Measurements from ENCODE around the gene ZMIZ1.

ZMIZ1 gene

GRCh38 chr10:79267499-79267898 lies 198.7 kb downstream of the ZMIZ1 start:
- Histone ChIP-seq H3F3A (ENCODE audit: low read depth) (no peaks in the 10 kb centered on the region), H3K4me1 (ENCODE audit: insufficient read depth, low read length, poor library complexity, severe bottlenecking) (peaks cover 33% of the 10 kb centered on the region), H3K27me3 (ENCODE audit: insufficient read depth, low read length, poor library complexity, severe bottlenecking) (no peaks in the 10 kb centered on the region), H3K79me2 (ENCODE audit: insufficient read depth, low read length) (peaks cover 46% of the 10 kb centered on the region; the same call in 1 of the 2 replicates), H3K4me3 (ENCODE audit: low read length, poor library complexity, severe bottlenecking) (no peak overlapping the region), H3K36me3 (ENCODE audit: insufficient read depth, low read length) (peaks cover 68% of the 10 kb centered on the region; the same call in 1 of the 2 replicates), H3K9me2 (replicated peaks; ENCODE audit: low read depth, low read length) (no peaks in the 10 kb centered on the region), H3K9me3 (ENCODE audit: insufficient read depth, low read depth, low read length) (no peaks in the 10 kb centered on the region), H3K9ac (ENCODE audit: low read depth, low read length, poor library complexity, severe bottlenecking) (peak overlapping the region; percentile 69), H2AFZ (ENCODE audit: low read length) (no peak overlapping the region), H4K20me1 (ENCODE audit: insufficient read depth, low read length, poor library complexity, severe bottlenecking) (peaks cover 16% of the 10 kb centered on the region), H3K4me2 (ENCODE audit: low read depth, low read length, poor library complexity, severe bottlenecking) (peak overlapping the region; percentile 77)
- 0 out of 2 replicates have a peak, but pooled peaks have one; percentile 20 for TF ChIP-seq CTCF (conservative IDR thresholded peaks at IDR 0.05; ENCODE audit: low read length)
- TF ChIP-seq EZH2phosphoT487 (IDR thresholded peaks at IDR 0.05; ENCODE audit: borderline replicate concordance): no peak

GRCh38 chr10:79268161-79268601 lies 199.4 kb downstream of the ZMIZ1 start:
- no peak overlapping the region for H3K4me3 ChIP-seq (ENCODE audit: low read length, poor library complexity, severe bottlenecking)
- H3K4me2 ChIP-seq (ENCODE audit: low read depth, low read length, poor library complexity, severe bottlenecking): no peak overlapping the region
- H2AFZ ChIP-seq (ENCODE audit: low read length): no peak overlapping the region
- peaks cover 64% of the 10 kb centered on the region; the same call in 1 of the 2 replicates for H3K36me3 ChIP-seq (ENCODE audit: insufficient read depth, low read length)
- no peaks in the 10 kb centered on the region for H3K9me2 ChIP-seq (replicated peaks; ENCODE audit: low read depth, low read length)
- H3K79me2 ChIP-seq (ENCODE audit: insufficient read depth, low read length): peaks cover 50% of the 10 kb centered on the region; the same call in 1 of the 2 replicates
- H3K9me3 ChIP-seq (ENCODE audit: insufficient read depth, low read depth, low read length): no peaks in the 10 kb centered on the region
- no peaks in the 10 kb centered on the region for H3F3A ChIP-seq (ENCODE audit: low read depth)
- peaks cover 33% of the 10 kb centered on the region for H3K4me1 ChIP-seq (ENCODE audit: insufficient read depth, low read length, poor library complexity, severe bottlenecking)
- no peak overlapping the region for H3K9ac ChIP-seq (ENCODE audit: low read depth, low read length, poor library complexity, severe bottlenecking)
- TF ChIP-seq CTCF (conservative IDR thresholded peaks at IDR 0.05; ENCODE audit: low read length): no peak
- no peak for TF ChIP-seq EZH2phosphoT487 (IDR thresholded peaks at IDR 0.05; ENCODE audit: borderline replicate concordance)
- peaks cover 16% of the 10 kb centered on the region for H4K20me1 ChIP-seq (ENCODE audit: insufficient read depth, low read length, poor library complexity, severe bottlenecking)
- no peaks in the 10 kb centered on the region for H3K27me3 ChIP-seq (ENCODE audit: insufficient read depth, low read length, poor library complexity, severe bottlenecking)

- H3F3A ChIP-seq (ENCODE audit: low read depth): no peaks in the 10 kb centered on the region
- peaks cover 51% of the 10 kb centered on the region; the same call in 1 of the 2 replicates for H3K79me2 ChIP-seq (ENCODE audit: insufficient read depth, low read length)
- peaks cover 61% of the 10 kb centered on the region; the same call in 1 of the 2 replicates for H3K36me3 ChIP-seq (ENCODE audit: insufficient read depth, low read length)
- no peak overlapping the region for H3K4me2 ChIP-seq (ENCODE audit: low read depth, low read length, poor library complexity, severe bottlenecking)
- TF ChIP-seq CTCF (conservative IDR thresholded peaks at IDR 0.05; ENCODE audit: low read length): no peak
- TF ChIP-seq EZH2phosphoT487 (IDR thresholded peaks at IDR 0.05; ENCODE audit: borderline replicate concordance): no peak
- no peaks in the 10 kb centered on the region for H3K27me3 ChIP-seq (ENCODE audit: insufficient read depth, low read length, poor library complexity, severe bottlenecking)
- H4K20me1 ChIP-seq (ENCODE audit: insufficient read depth, low read length, poor library complexity, severe bottlenecking): peaks cover 20% of the 10 kb centered on the region
- no peak overlapping the region for H3K4me3 ChIP-seq (ENCODE audit: low read length, poor library complexity, severe bottlenecking)
- H2AFZ ChIP-seq (ENCODE audit: low read length): no peak overlapping the region
- no peak overlapping the region for H3K9ac ChIP-seq (ENCODE audit: low read depth, low read length, poor library complexity, severe bottlenecking)
- H3K4me1 ChIP-seq (ENCODE audit: insufficient read depth, low read length, poor library complexity, severe bottlenecking): peaks cover 33% of the 10 kb centered on the region
- H3K9me2 ChIP-seq (replicated peaks; ENCODE audit: low read depth, low read length): no peaks in the 10 kb centered on the region
- no peaks in the 10 kb centered on the region for H3K9me3 ChIP-seq (ENCODE audit: insufficient read depth, low read depth, low read length)
Observed at GRCh38 chr10:79268742-79269141, 200.0 kb downstream of the ZMIZ1 start.

Data from Loucy (cell line).